ENCODE data around the gene TLCD3A. TPM values are rescaled to one million over a fixed set of nuclear protein-coding genes. Genes with fewer than 3 reads are reported as not detected.

The TLCD3A gene
- total RNA-seq, 1 donor from 2014 or later: 28.2 TPM

DNA sequence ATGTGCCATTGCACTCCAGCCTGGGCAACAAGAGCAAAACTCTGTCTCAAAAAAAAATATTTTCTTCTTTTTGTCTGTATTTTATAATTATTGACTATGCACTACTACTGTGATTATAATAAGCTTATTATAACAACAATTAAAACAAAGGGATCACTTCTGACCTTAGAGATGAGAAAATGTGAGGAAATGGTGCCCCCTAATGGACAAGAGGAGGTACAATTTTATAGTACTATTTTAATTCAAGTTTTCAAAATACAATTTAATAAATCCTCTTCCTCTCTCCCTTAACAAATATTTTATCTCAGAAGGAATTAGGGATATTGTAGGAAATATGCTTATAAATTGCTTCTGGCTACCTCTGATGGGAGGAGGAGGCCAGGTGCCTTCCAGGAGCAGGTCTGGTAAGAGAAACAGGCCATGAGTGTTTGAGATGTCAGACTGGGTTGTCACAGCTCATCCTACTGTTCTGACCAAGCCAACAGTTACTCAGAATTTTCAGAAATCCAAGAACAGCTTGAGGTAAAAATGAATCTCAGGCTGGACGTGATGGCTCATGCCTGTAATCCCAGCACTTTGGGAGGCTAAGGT lies 31.8 kb upstream of the TLCD3A start:
- Mint-ChIP-seq H3K36me3 (ENCODE audit: low read depth) (peaks cover 16% of the 10 kb centered on the region), H3K4me1 (ENCODE audit: low read depth) (peaks cover 17% of the 10 kb centered on the region), H3K9me3 (ENCODE audit: low read depth) (no peaks in the 10 kb centered on the region), H3K27me3 (ENCODE audit: low read depth) (no peaks in the 10 kb centered on the region), H3K27ac (ENCODE audit: unreplicated experiment) (peak overlapping the region; percentile 78), H3K4me3 (ENCODE audit: unreplicated experiment) (no peak overlapping the region)
- DNase-seq (ENCODE audit: low spot score): no peak
- TF ChIP-seq, protein P1, sequence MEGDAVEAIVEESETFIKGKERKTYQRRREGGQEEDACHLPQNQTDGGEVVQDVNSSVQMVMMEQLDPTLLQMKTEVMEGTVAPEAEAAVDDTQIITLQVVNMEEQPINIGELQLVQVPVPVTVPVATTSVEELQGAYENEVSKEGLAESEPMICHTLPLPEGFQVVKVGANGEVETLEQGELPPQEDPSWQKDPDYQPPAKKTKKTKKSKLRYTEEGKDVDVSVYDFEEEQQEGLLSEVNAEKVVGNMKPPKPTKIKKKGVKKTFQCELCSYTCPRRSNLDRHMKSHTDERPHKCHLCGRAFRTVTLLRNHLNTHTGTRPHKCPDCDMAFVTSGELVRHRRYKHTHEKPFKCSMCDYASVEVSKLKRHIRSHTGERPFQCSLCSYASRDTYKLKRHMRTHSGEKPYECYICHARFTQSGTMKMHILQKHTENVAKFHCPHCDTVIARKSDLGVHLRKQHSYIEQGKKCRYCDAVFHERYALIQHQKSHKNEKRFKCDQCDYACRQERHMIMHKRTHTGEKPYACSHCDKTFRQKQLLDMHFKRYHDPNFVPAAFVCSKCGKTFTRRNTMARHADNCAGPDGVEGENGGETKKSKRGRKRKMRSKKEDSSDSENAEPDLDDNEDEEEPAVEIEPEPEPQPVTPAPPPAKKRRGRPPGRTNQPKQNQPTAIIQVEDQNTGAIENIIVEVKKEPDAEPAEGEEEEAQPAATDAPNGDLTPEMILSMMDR (IDR thresholded peaks at IDR 0.05): peak; percentile 96

DNA sequence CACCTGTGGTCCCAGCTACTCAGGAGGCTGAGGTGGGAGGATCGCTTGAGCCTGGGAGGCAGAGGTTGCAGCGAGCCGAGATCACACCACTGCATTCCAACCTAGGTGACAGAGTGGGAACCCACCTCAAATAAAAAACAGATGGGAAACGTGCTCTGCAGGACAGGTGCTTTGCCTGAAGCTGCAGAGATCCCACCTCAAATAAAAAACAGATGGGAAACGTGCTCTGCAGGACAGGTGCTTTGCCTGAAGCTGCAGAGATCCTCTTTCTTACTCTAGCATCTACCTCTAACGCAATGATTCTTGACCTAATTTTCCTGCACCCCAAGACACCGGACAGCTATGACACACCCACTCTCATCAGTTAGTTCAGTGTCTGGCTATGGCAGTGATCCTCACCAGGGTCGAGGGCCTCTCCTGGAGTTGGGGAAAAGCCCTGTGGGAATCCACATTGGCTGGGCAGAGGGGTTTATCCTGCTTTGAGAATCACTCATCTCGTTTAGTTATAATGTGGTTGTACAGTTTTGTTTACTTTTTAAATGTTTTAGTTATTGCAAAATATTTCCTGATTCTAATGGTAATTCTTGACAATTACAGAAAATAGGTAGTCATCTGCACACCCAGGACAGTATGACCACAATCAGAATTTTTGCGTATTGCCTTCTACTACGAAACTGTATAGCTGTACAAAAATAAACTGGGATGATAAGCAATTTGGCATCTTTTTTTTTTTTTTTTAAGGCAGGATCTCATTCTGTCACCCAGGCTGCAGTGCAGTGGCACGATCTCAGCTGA lies 29.1 kb upstream of the TLCD3A start:
- peaks cover 7% of the 10 kb centered on the region for H3K36me3 Mint-ChIP-seq (ENCODE audit: low read depth)
- TF ChIP-seq, protein P1 (IDR thresholded peaks at IDR 0.05): no peak
- no peak overlapping the region for H3K27ac Mint-ChIP-seq (ENCODE audit: unreplicated experiment)
- H3K9me3 Mint-ChIP-seq (ENCODE audit: low read depth): no peaks in the 10 kb centered on the region
- H3K27me3 Mint-ChIP-seq (ENCODE audit: low read depth): no peaks in the 10 kb centered on the region
- H3K4me1 Mint-ChIP-seq (ENCODE audit: low read depth): peaks cover 7% of the 10 kb centered on the region
- DNase-seq (ENCODE audit: low spot score): no peak
- H3K4me3 Mint-ChIP-seq (ENCODE audit: unreplicated experiment): no peak overlapping the region

DNA sequence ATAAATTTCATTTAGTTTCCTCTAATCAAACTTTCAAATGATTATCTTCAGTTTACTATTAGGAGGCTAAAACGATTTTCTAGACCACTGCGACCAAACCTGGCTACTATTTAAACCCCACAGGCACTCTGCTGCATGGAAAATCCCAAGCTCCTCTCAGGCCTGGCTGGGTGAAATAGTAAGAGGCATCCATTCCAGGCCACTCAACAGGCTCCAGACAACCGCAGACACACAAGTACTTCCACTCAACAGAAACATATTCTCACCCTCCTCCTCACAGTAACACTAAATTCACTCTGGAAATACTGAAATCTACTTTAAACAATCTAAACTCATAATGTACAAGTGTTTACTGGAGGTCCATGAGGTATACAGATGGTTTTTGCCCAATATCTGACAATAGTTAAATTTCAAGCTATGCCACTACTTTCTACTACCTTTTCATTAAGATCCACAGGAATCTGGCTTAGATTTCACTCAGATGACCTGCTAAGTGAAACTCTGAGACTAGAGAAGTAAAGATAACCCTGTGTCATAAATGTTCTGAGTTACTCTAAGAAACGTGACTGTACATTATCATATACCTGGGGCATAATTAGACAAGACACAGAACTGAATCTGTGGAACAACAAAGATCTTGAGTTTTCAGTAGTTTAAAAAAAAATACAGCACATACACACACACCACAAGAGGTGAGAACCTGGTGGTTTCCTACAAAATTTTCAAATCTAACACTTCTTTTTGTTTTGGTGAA lies 28.1 kb upstream of the TLCD3A start:
- Mint-ChIP-seq H3K27ac (ENCODE audit: unreplicated experiment) (no peak overlapping the region), H3K4me1 (ENCODE audit: low read depth) (peaks cover 7% of the 10 kb centered on the region), H3K36me3 (ENCODE audit: low read depth) (peaks cover 10% of the 10 kb centered on the region), H3K27me3 (ENCODE audit: low read depth) (no peaks in the 10 kb centered on the region), H3K9me3 (ENCODE audit: low read depth) (no peaks in the 10 kb centered on the region), H3K4me3 (ENCODE audit: unreplicated experiment) (no peak overlapping the region)
- no peak for DNase-seq (ENCODE audit: low spot score)
- TF ChIP-seq, protein P1 (IDR thresholded peaks at IDR 0.05): no peak

DNA sequence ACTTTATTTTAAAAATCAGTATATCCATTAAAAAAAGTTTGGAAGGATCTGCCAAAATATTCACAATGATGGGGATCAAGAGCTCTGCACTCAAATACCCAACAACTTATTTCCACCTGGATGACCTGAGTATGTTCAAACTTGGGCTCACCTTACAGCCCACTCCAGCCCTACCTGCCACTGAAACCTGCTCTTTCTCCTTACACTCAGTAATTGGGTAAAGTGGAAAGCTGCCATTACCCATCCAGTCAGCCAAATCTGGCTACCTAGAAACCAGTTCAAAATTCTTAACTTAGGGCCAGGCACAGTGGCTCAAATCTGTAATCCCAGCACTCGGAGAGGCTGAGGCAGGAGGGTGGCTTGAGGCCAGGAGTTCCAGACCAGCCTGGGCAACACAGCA lies 27.4 kb upstream of the TLCD3A start:
- TF ChIP-seq, protein P1 (IDR thresholded peaks at IDR 0.05): no peak
- no peak overlapping the region for H3K27ac Mint-ChIP-seq (ENCODE audit: unreplicated experiment)
- H3K9me3 Mint-ChIP-seq (ENCODE audit: low read depth): no peaks in the 10 kb centered on the region
- no peak for DNase-seq (ENCODE audit: low spot score)
- peaks cover 4% of the 10 kb centered on the region for H3K4me1 Mint-ChIP-seq (ENCODE audit: low read depth)
- H3K4me3 Mint-ChIP-seq (ENCODE audit: unreplicated experiment): no peak overlapping the region
- no peaks in the 10 kb centered on the region for H3K27me3 Mint-ChIP-seq (ENCODE audit: low read depth)
- peaks cover 13% of the 10 kb centered on the region for H3K36me3 Mint-ChIP-seq (ENCODE audit: low read depth)

DNA sequence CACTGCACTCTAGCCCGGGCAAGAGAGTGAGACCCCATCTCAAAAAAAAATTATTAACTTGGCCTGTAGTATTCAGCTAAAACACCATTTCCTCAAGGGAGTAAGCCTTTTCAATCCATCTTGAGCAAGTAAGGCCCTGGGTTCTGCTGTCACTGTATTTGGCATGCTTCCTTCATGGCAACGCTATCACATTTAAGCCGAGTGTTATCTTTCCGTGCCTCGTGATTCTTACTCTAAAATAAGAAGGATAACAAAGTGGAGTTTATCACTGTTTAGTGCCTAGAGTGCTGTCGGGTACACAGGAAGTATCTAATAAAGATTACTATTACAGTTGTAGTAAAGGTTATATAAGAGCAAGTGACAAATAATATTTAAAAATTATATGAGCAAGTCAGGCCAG lies 26.5 kb upstream of the TLCD3A start:
- Mint-ChIP-seq H3K27me3 (ENCODE audit: low read depth) (no peaks in the 10 kb centered on the region), H3K27ac (ENCODE audit: unreplicated experiment) (no peak overlapping the region), H3K4me3 (ENCODE audit: unreplicated experiment) (no peak overlapping the region), H3K4me1 (ENCODE audit: low read depth) (no peaks in the 10 kb centered on the region), H3K9me3 (ENCODE audit: low read depth) (no peaks in the 10 kb centered on the region), H3K36me3 (ENCODE audit: low read depth) (peaks cover 15% of the 10 kb centered on the region)
- TF ChIP-seq, protein P1 (IDR thresholded peaks at IDR 0.05): no peak
- DNase-seq (ENCODE audit: low spot score): no peak

All from chondrocyte (in vitro differentiated cells).